Measurements from ENCODE around the gene TXNDC2.

The TXNDC2 gene

GRCh38 chr18:9848170-9848879 is 37.4 kb upstream of the TXNDC2 start:
- Histone ChIP-seq H3K4me1 (ENCODE audit: insufficient read depth, poor library complexity, severe bottlenecking) (peaks cover 23% of the 10 kb centered on the region), H3K36me3 (ENCODE audit: low read depth) (no peaks in the 10 kb centered on the region; the same call in none of the 2 replicates), H3K9me3 (ENCODE audit: severe bottlenecking) (no peaks in the 10 kb centered on the region), H3K4me3 (ENCODE audit: severe bottlenecking) (no peak overlapping the region), H3K27me3 (ENCODE audit: insufficient read depth, poor library complexity, severe bottlenecking) (no peaks in the 10 kb centered on the region), H3K27ac (ENCODE audit: poor library complexity, severe bottlenecking) (no peak overlapping the region)
- TF ChIP-seq CTCF (IDR thresholded peaks at IDR 0.05; ENCODE audit: poor library complexity, severe bottlenecking) = no peak
- ATAC-seq (ENCODE audit: low read depth) (no peak), DNase-seq (ENCODE audit: low spot score) (no peak)

GRCh38 chr18:9849407-9850283 is 36.1 kb upstream of the TXNDC2 start:
- DNase-seq (ENCODE audit: low spot score) (no peak), ATAC-seq (ENCODE audit: low read depth) (no peak)
- TF ChIP-seq CTCF (IDR thresholded peaks at IDR 0.05; ENCODE audit: poor library complexity, severe bottlenecking) = no peak
- Histone ChIP-seq H3K27me3 (ENCODE audit: insufficient read depth, poor library complexity, severe bottlenecking) (no peaks in the 10 kb centered on the region), H3K9me3 (ENCODE audit: severe bottlenecking) (no peaks in the 10 kb centered on the region), H3K4me3 (ENCODE audit: severe bottlenecking) (no peak overlapping the region), H3K27ac (ENCODE audit: poor library complexity, severe bottlenecking) (no peak overlapping the region), H3K36me3 (ENCODE audit: low read depth) (no peaks in the 10 kb centered on the region; the same call in none of the 2 replicates), H3K4me1 (ENCODE audit: insufficient read depth, poor library complexity, severe bottlenecking) (peaks cover 23% of the 10 kb centered on the region)

GRCh38 chr18:9850309-9850708 is 35.5 kb upstream of the TXNDC2 start:
- no peak for DNase-seq (ENCODE audit: low spot score)
- ATAC-seq (ENCODE audit: low read depth) = no peak
- no peaks in the 10 kb centered on the region; the same call in none of the 2 replicates for H3K36me3 ChIP-seq (ENCODE audit: low read depth)
- H3K9me3 ChIP-seq (ENCODE audit: severe bottlenecking) = no peaks in the 10 kb centered on the region
- H3K4me1 ChIP-seq (ENCODE audit: insufficient read depth, poor library complexity, severe bottlenecking) = peaks cover 23% of the 10 kb centered on the region
- H3K27me3 ChIP-seq (ENCODE audit: insufficient read depth, poor library complexity, severe bottlenecking) = no peaks in the 10 kb centered on the region
- H3K4me3 ChIP-seq (ENCODE audit: severe bottlenecking) = no peak overlapping the region
- no peak for TF ChIP-seq CTCF (IDR thresholded peaks at IDR 0.05; ENCODE audit: poor library complexity, severe bottlenecking)
- H3K27ac ChIP-seq (ENCODE audit: poor library complexity, severe bottlenecking) = no peak overlapping the region

DNA sequence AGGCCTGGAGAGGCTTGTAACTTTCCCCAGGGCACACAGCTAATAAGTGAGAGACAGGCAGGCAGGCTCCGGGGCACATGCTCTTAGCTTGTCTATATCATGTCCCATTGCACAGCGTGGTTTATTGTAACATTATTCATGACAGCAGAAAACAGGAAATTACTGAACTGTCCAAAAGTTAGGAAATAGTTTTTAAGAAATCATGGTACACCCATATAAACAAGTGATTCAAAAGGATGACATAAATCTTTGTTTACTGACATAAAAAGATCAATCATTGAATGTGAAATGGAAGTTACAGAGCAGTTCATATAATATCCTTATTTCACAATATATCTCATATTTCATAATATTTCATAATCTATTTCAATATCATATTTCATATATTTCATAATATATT is 34.3 kb upstream of the TXNDC2 start:
- Histone ChIP-seq H3K27me3 (ENCODE audit: insufficient read depth, poor library complexity, severe bottlenecking) (no peaks in the 10 kb centered on the region), H3K4me1 (ENCODE audit: insufficient read depth, poor library complexity, severe bottlenecking) (peaks cover 23% of the 10 kb centered on the region), H3K36me3 (ENCODE audit: low read depth) (no peaks in the 10 kb centered on the region; the same call in 1 of the 2 replicates), H3K4me3 (ENCODE audit: severe bottlenecking) (no peak overlapping the region), H3K27ac (ENCODE audit: poor library complexity, severe bottlenecking) (peak overlapping the region; percentile 37), H3K9me3 (ENCODE audit: severe bottlenecking) (no peaks in the 10 kb centered on the region)
- DNase-seq (ENCODE audit: low spot score) (no peak), ATAC-seq (ENCODE audit: low read depth) (peak; percentile 79)
- no peak for TF ChIP-seq CTCF (IDR thresholded peaks at IDR 0.05; ENCODE audit: poor library complexity, severe bottlenecking)
